GM12874 (cell line): ENCODE results near the gene DUS1L.

ENCODE experiments used
- TF ChIP-seq, protein P1 (sequence below): IDR thresholded peaks from 2 replicates; pipeline ENCODE4 v1.5.1; 2011; ENCODE audit warnings: low read depth, mild to moderate bottlenecking, control low read depth, low read length, moderate library complexity; ENCODE audit not compliant: insufficient read depth

DUS1L gene

DNA sequence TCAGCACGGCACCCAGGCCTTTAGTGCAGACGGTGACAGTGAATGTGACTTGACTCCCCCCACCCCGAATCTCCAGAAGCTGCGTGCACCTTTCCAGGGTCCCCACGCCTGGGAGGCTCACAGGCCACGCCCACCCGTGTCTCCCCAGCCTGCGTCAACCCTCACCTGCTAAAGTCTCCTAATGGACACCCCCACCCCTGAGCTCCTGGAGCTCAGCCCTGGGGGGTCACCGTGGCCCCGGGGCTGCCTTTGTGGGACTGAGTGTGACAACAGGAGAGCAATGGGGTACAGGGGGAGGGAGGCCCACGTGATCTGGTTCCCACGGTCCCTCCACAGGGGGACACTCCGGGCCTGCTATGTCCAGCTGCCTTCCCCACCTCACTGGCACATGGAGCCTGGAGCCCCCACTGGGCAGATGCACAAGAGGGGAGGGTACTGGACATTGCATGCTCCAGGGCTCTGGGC, 39.8 kb upstream of the DUS1L start:
- TF ChIP-seq, protein P1, sequence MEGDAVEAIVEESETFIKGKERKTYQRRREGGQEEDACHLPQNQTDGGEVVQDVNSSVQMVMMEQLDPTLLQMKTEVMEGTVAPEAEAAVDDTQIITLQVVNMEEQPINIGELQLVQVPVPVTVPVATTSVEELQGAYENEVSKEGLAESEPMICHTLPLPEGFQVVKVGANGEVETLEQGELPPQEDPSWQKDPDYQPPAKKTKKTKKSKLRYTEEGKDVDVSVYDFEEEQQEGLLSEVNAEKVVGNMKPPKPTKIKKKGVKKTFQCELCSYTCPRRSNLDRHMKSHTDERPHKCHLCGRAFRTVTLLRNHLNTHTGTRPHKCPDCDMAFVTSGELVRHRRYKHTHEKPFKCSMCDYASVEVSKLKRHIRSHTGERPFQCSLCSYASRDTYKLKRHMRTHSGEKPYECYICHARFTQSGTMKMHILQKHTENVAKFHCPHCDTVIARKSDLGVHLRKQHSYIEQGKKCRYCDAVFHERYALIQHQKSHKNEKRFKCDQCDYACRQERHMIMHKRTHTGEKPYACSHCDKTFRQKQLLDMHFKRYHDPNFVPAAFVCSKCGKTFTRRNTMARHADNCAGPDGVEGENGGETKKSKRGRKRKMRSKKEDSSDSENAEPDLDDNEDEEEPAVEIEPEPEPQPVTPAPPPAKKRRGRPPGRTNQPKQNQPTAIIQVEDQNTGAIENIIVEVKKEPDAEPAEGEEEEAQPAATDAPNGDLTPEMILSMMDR = no peak

DNA sequence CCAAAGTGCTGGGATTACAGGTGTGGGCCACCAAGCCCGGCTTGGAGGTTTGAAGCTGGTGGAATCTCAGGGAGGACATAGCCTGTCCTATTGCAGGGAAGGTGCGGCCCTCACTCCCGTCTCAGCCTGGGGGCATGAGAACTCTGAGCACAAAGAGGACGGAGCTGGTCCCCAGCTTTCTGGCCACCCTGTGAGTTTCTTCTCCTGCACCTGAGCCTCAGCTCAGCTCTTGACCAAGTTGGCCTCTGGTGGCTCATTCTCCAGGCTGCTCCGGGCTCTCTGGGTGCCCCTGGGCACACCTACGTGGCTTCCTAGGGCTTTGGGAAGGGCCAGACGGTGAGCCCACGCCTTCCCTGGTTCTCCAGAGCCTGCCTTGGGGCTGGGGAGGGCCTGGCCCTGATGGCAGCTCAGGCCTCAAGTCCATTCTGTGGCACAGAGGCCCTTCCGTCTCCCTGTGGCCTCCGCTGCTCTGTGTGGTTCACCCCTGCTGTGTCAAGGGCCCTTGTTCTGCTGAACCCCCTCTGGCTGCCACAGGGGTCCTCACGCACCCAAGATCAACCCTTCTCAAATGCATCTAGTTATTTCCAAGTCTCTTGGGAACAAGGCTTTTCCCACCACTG, 39.3 kb upstream of the DUS1L start:
- TF ChIP-seq, protein P1 = no peak

DNA sequence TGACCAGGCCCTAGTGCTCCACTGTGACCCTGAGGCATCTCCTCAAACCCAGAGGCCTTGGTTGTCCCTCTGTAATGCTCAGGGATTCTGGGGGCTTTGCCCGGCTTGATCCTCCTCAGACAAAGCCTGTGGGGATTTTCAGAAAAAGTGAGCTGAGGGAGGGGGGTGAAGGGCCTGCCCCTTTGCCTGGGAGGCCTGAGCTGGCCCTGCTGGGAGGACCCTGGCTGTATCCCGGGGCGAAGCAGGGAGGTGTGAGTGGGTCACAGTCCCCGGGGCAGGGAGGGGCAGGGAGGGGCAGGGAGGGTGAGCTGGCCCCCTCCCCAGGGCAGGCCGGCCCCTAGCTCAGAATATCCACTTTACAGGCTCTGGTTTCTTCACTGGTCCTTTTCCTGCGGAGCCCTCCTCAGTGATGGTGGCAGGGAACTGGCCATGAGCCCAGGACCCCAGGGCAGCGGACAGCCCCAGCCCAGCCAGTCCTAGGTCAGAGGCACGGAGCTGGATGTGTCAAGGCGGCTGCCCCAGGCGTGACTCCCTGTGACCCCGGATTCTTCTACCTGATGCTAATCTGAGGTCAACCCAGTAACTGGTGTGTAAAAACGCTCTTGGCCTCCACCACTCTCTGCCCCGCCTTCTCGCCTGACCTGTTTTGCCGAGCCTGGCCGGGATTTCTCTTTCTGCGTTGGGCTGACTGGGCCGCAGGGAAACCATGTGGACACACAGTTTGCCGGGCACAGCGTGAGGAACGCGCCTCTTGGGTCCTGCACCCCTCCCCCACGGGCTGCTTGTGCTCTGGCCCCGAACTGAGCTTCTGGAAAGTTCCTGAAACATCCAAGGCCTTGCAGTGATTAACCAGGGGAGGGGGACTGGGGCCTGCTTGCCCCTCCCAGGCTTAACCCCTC, 38.2 kb upstream of the DUS1L start:
- TF ChIP-seq, protein P1 = no peak

DNA sequence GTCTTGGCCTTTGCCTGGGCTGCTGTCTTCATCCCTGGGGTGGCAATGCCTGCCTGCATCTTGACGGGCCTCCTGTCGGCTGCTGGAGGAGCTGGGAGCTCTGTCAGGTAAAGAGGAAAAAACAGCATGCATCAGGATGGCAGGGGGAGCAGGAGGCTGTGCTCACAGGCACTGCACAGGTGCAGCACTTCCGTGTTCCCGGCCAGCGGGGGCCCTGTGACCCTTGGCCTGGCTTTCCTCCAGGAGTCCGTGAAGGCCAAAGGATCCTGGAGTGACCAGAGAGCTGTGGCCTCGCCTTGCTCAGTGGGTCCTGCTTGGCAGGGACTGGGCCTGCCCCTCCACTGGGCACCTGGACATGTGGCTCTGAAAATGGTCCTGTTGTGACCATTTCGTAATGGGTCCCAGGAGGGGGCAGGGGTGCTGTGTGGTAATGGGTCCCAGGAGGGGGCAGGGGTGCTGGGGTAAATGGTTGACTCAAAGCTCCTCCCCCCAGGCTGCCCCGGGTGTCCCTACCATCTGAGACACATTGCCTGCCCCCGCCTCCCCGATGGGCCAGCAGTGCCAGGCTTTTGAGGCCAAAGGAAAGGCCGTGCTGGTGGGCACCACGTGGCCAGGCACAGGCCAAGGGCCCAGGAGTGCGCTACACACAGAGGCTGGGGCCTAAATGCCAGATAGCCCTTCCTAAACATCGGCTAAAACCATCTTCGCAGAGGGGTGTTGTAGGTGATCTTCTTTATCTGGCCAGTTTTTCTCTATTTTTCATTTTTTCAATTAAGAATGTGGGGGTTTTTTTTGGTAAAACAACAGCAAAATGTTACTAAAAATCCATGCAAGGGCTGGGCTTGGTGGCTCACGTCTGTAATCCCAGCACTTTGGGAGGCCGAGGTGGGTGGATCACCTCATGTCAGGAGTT, 36.4 kb upstream of the DUS1L start:
- TF ChIP-seq, protein P1 = no peak

DNA sequence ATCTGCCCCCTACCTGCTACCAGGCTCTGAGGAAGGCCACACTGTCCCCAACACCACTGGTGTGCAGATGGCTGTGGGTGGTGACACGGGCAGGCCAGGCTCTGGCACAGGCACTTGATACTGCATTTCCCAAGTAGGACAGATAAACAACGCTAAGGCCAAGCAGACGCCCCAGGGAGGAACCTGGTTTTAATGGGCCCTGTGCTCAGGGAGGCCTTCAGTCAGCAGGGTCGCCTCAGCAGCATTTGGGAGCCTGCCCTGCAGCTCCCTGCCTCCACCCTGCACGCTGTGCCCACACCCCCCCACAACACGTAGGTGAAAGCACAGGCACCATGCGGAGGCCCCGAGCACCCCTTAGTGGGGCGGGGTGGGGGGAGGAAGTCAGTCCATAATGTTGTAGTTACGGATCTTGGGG, 35.7 kb upstream of the DUS1L start:
- TF ChIP-seq, protein P1 = no peak

DNA sequence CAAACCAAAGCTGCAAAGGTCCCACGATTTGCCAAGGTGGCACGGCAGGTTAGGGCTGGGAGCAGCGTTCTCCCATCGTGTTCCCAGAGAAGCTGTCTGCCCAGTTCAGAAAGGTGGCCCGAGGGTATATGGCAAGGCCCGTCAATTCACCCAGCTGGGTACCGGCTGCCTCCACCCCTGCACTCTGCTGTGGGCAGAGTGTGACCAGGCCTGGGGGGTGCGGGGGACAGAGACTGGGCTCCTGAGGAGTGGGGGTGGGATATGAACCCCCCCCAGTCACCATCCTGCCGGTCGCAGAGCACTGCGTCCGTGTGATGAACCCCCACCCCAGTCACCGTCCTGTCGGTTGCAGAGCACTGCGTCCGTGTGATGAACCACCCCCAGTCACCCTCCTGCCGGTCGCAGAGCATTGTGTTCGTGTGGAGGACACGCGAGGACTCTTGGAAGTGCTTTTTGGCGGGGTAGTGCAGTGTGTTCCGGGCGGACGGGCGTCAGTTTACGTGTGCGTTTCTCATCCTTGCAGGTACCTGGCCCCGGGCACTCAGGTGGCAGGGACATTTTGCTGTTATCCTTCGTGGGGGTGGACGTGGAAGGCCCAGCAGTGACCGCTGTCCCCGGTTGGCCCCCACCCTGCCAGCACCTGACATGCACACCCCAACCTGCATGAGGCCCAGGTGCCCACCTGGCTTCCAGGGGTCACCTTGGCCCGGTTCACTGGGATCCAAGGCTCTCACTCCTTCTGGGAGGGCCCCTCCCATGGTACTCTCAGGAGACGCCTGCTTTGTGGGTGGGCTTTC, 35.1 kb upstream of the DUS1L start:
- TF ChIP-seq, protein P1 = no peak
